B cell (primary cell): ENCODE results near the gene TMEM119.

Experiments used
- EZH2 ChIP-seq: IDR thresholded peaks from 2 replicates; pipeline ENCODE4 v1.6.1; 2012; ENCODE audit warnings: borderline replicate concordance, low read depth, mild to moderate bottlenecking, moderate library complexity, low read length; ENCODE audit not compliant: insufficient read depth, poor library complexity, severe bottlenecking
- TF ChIP-seq, protein P1 (sequence below): fragments of 200-600 bp; IDR thresholded peaks from one replicate; pipeline ENCODE4 v1.8.0; 2022; ENCODE audit warnings: antibody characterized with exemption, mild to moderate bottlenecking

DNA sequence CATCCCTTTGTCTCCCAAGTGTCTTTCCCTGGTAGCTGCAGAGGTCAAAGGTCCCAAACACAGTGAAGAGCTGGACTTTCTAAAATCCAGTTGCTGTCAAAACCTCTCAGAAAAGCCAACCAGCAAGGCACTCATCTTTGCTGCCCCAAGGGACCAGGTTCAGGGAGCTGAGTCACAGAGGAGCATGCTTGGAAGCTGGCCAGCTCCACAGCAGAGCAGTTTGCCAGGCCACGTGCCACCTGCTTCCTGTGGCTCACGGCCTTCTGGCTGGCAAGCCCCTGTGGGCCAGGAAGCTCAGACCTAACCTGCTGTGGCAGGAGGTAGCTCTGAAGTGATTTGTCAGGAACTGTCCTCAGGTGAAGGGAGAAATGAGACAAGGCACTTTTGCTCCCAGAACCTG is 31.9 kb downstream of the TMEM119 start:
- TF ChIP-seq, protein P1, sequence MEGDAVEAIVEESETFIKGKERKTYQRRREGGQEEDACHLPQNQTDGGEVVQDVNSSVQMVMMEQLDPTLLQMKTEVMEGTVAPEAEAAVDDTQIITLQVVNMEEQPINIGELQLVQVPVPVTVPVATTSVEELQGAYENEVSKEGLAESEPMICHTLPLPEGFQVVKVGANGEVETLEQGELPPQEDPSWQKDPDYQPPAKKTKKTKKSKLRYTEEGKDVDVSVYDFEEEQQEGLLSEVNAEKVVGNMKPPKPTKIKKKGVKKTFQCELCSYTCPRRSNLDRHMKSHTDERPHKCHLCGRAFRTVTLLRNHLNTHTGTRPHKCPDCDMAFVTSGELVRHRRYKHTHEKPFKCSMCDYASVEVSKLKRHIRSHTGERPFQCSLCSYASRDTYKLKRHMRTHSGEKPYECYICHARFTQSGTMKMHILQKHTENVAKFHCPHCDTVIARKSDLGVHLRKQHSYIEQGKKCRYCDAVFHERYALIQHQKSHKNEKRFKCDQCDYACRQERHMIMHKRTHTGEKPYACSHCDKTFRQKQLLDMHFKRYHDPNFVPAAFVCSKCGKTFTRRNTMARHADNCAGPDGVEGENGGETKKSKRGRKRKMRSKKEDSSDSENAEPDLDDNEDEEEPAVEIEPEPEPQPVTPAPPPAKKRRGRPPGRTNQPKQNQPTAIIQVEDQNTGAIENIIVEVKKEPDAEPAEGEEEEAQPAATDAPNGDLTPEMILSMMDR: no peak
- no peak for TF ChIP-seq EZH2
